ENCODE results near the gene LILRA2.

DNA sequence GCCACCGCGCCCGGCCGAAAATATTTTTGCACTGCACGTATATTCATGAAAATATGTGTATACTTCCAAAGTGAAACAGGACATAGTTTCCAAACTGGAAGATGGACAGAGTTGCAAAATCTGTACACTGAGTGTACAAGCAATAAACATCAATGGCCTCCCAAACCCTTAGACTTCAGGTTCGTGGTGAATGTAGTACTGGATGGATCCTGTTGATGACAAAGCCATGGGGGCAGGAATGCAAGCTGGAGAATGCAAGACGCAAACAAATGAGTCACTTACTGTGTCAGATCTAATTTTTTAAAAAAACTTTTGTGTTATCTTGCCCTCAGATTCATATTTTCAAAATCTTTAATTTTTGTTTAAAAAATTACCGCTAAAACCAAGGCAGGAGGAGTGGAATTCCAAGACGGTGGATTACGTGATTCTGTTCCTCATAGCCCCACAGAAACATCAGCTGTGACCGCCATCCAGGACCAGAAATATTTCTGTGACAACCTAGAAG lies 12.7 kb upstream of the LILRA2 start:
- TF ChIP-seq SIN3A (conservative IDR thresholded peaks at IDR 0.05 in 1 of 2, IDR thresholded peaks at IDR 0.05 in 1 of 2; ENCODE audit: low read depth in 1 of 2, low read length in 2 of 2), result no peak
- TF ChIP-seq CBX5 (IDR thresholded peaks at IDR 0.05; ENCODE audit: low read depth, low read length), result no peak
- TF ChIP-seq, protein P1, sequence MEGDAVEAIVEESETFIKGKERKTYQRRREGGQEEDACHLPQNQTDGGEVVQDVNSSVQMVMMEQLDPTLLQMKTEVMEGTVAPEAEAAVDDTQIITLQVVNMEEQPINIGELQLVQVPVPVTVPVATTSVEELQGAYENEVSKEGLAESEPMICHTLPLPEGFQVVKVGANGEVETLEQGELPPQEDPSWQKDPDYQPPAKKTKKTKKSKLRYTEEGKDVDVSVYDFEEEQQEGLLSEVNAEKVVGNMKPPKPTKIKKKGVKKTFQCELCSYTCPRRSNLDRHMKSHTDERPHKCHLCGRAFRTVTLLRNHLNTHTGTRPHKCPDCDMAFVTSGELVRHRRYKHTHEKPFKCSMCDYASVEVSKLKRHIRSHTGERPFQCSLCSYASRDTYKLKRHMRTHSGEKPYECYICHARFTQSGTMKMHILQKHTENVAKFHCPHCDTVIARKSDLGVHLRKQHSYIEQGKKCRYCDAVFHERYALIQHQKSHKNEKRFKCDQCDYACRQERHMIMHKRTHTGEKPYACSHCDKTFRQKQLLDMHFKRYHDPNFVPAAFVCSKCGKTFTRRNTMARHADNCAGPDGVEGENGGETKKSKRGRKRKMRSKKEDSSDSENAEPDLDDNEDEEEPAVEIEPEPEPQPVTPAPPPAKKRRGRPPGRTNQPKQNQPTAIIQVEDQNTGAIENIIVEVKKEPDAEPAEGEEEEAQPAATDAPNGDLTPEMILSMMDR (IDR thresholded peaks at IDR 0.05; ENCODE audit: control extremely low read depth in 1 of 3, insufficient read depth in 1 of 3, low read depth in 1 of 3, low read length in 3 of 3), result no peak
- TF ChIP-seq EP300 (IDR thresholded peaks at IDR 0.05; ENCODE audit: borderline replicate concordance in 1 of 2, low read depth in 2 of 2, low read length in 2 of 2), result no peak
- TF ChIP-seq, protein P2, sequence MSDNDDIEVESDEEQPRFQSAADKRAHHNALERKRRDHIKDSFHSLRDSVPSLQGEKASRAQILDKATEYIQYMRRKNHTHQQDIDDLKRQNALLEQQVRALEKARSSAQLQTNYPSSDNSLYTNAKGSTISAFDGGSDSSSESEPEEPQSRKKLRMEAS (IDR thresholded peaks at IDR 0.05), result no peak
- no peak for TF ChIP-seq TAF1 (IDR thresholded peaks at IDR 0.05; ENCODE audit: low read depth, low read length)
- no peak for TF ChIP-seq TCF12 (IDR thresholded peaks at IDR 0.05; ENCODE audit: low read depth, low read length)
- no peak for TF ChIP-seq TAF7 (optimal IDR thresholded peaks at IDR 0.05; ENCODE audit: borderline replicate concordance, low read depth, low read length)
- TF ChIP-seq, protein P3, sequence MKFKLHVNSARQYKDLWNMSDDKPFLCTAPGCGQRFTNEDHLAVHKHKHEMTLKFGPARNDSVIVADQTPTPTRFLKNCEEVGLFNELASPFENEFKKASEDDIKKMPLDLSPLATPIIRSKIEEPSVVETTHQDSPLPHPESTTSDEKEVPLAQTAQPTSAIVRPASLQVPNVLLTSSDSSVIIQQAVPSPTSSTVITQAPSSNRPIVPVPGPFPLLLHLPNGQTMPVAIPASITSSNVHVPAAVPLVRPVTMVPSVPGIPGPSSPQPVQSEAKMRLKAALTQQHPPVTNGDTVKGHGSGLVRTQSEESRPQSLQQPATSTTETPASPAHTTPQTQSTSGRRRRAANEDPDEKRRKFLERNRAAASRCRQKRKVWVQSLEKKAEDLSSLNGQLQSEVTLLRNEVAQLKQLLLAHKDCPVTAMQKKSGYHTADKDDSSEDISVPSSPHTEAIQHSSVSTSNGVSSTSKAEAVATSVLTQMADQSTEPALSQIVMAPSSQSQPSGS (IDR thresholded peaks at IDR 0.05; ENCODE audit: low read length), result no peak
- TF ChIP-seq POLR2A (IDR thresholded peaks at IDR 0.05; ENCODE audit: control extremely low read depth in 1 of 2, low read depth in 2 of 2, low read length in 2 of 2), result no peak
- TF ChIP-seq TEAD4 (IDR thresholded peaks at IDR 0.05; ENCODE audit: low read depth, low read length), result no peak
- no peak for TF ChIP-seq YY1 (IDR thresholded peaks at IDR 0.05; ENCODE audit: low read depth, low read length)
- no peak for TF ChIP-seq CHD1 (IDR thresholded peaks at IDR 0.05; ENCODE audit: low read depth, low read length)

Data from H1 (cell line).